Activated naive CD8-positive, alpha-beta T cell treated with anti-CD3 and anti-CD28 coated beads, Interleukin-2, amount 10 ng/mL, durations not matched to agents 7 days and 5 days (primary cell): ENCODE results near the gene MEOX2. TPM values are rescaled to one million over a fixed set of nuclear protein-coding genes. Genes with fewer than 3 reads are reported as not detected.

Experiments
- total RNA-seq, 2 experiments: library from RNA; stranded (reverse); gene quantifications; one replicate each; pipeline ENCODE4 v1.2.3, GENCODE V29; 2021

Gene MEOX2
- total RNA-seq, 2 experiments from 2014 or later, result not detected

Other genes with a start within 250 kb of the MEOX2 start
- gene AGMO, start 124.7 kb downstream of the MEOX2 start, total RNA-seq, result not detected